NCI-H2107 treated with DMSO at 0.1 percent for 48 hours (cell line): ENCODE data around the gene OTOP3.

Source experiments
- DNase-seq: peaks from one replicate; lab custom pipeline; 2025; ENCODE audit not compliant: unreplicated experiment; lab: John Stamatoyannopoulos, UW

Gene OTOP3

GRCh38 chr17:74938194-74938950, 2.7 kb downstream of the OTOP3 start:
- DNase-seq: no peak

- DNase-seq: no peak
Measured at GRCh38 chr17:74939534-74939933, 3.8 kb downstream of the OTOP3 start.

GRCh38 chr17:74941128-74941725, 5.5 kb downstream of the OTOP3 start:
- no peak for DNase-seq

GRCh38 chr17:74943808-74944522, 8.3 kb downstream of the OTOP3 start:
- no peak for DNase-seq

- DNase-seq: no peak
Measured at GRCh38 chr17:74945543-74945942, 9.8 kb downstream of the OTOP3 start.

- DNase-seq: no peak
Measured at GRCh38 chr17:74946641-74947040, 10.9 kb downstream of the OTOP3 start.

GRCh38 chr17:74947041-74947754, 11.5 kb downstream of the OTOP3 start:
- no peak for DNase-seq

GRCh38 chr17:74949455-74950115, 13.9 kb downstream of the OTOP3 start:
- DNase-seq: no peak

GRCh38 chr17:74950207-74950606, 14.5 kb downstream of the OTOP3 start:
- no peak for DNase-seq

- DNase-seq: no peak
Measured at GRCh38 chr17:74951065-74951464, 15.4 kb downstream of the OTOP3 start.

GRCh38 chr17:74951680-74952421, 16.2 kb downstream of the OTOP3 start:
- DNase-seq: no peak

GRCh38 chr17:74952431-74953133, 16.9 kb downstream of the OTOP3 start:
- no peak for DNase-seq

- no peak for DNase-seq
Measured at GRCh38 chr17:74953134-74953687, 17.5 kb downstream of the OTOP3 start.

- no peak for DNase-seq
Measured at GRCh38 chr17:74954115-74954514, 18.4 kb downstream of the OTOP3 start.

- no peak for DNase-seq
Measured at GRCh38 chr17:74954665-74955421, 19.1 kb downstream of the OTOP3 start.

- no peak for DNase-seq
Measured at GRCh38 chr17:74956093-74956492, 20.4 kb downstream of the OTOP3 start.

GRCh38 chr17:74957935-74958740, 22.4 kb downstream of the OTOP3 start:
- no peak for DNase-seq
